Mesenchymal stem cell (in vitro differentiated cells and primary cell): ENCODE measurements around the gene APOL1.

ENCODE experiments used
- DNase-seq: peaks from one replicate; pipeline ENCODE4 v3.0.0-alpha.2; 2013
- H2AFZ ChIP-seq: one replicate; pipeline ENCODE4 v1.6.1; 2013; ENCODE audit warnings: low read depth, mild to moderate bottlenecking, control low read depth, inconsistent platforms, low read length, moderate library complexity
- H2AK5ac ChIP-seq: 2 replicates; pipeline ENCODE4 v1.6.1; 2013; ENCODE audit warnings: low read length, moderate library complexity, mild to moderate bottlenecking, inconsistent platforms; ENCODE audit not compliant: severe bottlenecking
- H2BK120ac ChIP-seq: one replicate; pipeline ENCODE4 v1.6.1; 2013; ENCODE audit warnings: low read depth, mild to moderate bottlenecking, inconsistent platforms, low read length, moderate library complexity
- H2BK12ac ChIP-seq, 2 experiments: one replicate each; pipeline ENCODE4 v1.6.1; 2013; ENCODE audit warnings: inconsistent platforms in 2 of 2, low read length in 2 of 2, mild to moderate bottlenecking in 2 of 2, moderate library complexity in 2 of 2, control low read depth in 1 of 2
- H2BK15ac ChIP-seq: one replicate; pipeline ENCODE4 v1.6.1; 2013; ENCODE audit warnings: mild to moderate bottlenecking, low read depth, inconsistent platforms; ENCODE audit not compliant: poor library complexity, severe bottlenecking
- H2BK5ac ChIP-seq: 2 replicates; pipeline ENCODE4 v1.6.1; 2013; ENCODE audit warnings: low read depth, mild to moderate bottlenecking, low read length, control low read depth, inconsistent platforms; ENCODE audit not compliant: poor library complexity, severe bottlenecking
- H3K14ac ChIP-seq, 2 experiments: one replicate each; pipeline ENCODE4 v1.6.1; 2013; ENCODE audit warnings: inconsistent platforms in 2 of 2, low read length in 2 of 2, control low read depth in 1 of 2, mild to moderate bottlenecking in 1 of 2, moderate library complexity in 1 of 2
- H3K18ac ChIP-seq, 2 experiments: one replicate each; pipeline ENCODE4 v1.6.1; 2013; ENCODE audit warnings: inconsistent platforms in 2 of 2, low read length in 2 of 2, control low read depth in 1 of 2, low read depth in 1 of 2, mild to moderate bottlenecking in 1 of 2
- H3K23ac ChIP-seq, 2 experiments: one replicate each; pipeline ENCODE4 v1.6.1; 2013; ENCODE audit warnings: inconsistent platforms in 2 of 2, low read length in 2 of 2, mild to moderate bottlenecking in 2 of 2, moderate library complexity in 2 of 2, control low read depth in 1 of 2
- H3K27ac ChIP-seq: 2 replicates; pipeline ENCODE4 v1.5.1; 2013; ENCODE audit warnings: mild to moderate bottlenecking, moderate library complexity, low read length, control low read depth, inconsistent platforms; ENCODE audit not compliant: poor library complexity, severe bottlenecking
- H3K27me3 ChIP-seq, 2 experiments: 2 replicates each; pipeline versions ENCODE4 v1.6.1 to v1.7.0; 2013; ENCODE audit warnings: low read length in 2 of 2, mild to moderate bottlenecking in 2 of 2, moderate library complexity in 2 of 2, control low read depth in 1 of 2, inconsistent platforms in 1 of 2; ENCODE audit not compliant: control insufficient read depth in 1 of 2, insufficient read depth in 1 of 2
- H3K36me3 ChIP-seq, 2 experiments: 2 replicates each; pipeline versions ENCODE4 v1.6.1 to v1.7.0; 2013; ENCODE audit warnings: low read length in 2 of 2, control low read depth in 1 of 2, inconsistent platforms in 1 of 2, low read depth in 1 of 2, mild to moderate bottlenecking in 1 of 2; ENCODE audit not compliant: insufficient read depth in 2 of 2, control insufficient read depth in 1 of 2
- H3K4ac ChIP-seq, 2 experiments: one replicate each; pipeline ENCODE4 v1.6.1; 2013; ENCODE audit warnings: inconsistent platforms in 2 of 2, low read length in 2 of 2, mild to moderate bottlenecking in 2 of 2, moderate library complexity in 2 of 2, control low read depth in 1 of 2, low read depth in 1 of 2
- H3K4me1 ChIP-seq: 2 replicates; pipeline ENCODE4 v1.6.1; 2013; ENCODE audit warnings: low read depth, low read length, control low read depth; ENCODE audit not compliant: control insufficient read depth, insufficient read depth
- H3K4me2 ChIP-seq: 2 replicates; pipeline ENCODE4 v1.6.1; 2013; ENCODE audit warnings: low read length, mild to moderate bottlenecking, inconsistent platforms; ENCODE audit not compliant: poor library complexity, severe bottlenecking
- H3K4me3 ChIP-seq, 2 experiments: 2 replicates each; pipeline versions ENCODE4 v1.5.1 to v1.7.0; 2013; ENCODE audit warnings: low read length in 2 of 2, mild to moderate bottlenecking in 2 of 2, control low read depth in 1 of 2, low read depth in 1 of 2; ENCODE audit not compliant: insufficient read depth in 1 of 2
- H3K79me1 ChIP-seq: replicated peaks from 2 replicates; pipeline ENCODE4 v1.6.1; 2013; ENCODE audit warnings: mild to moderate bottlenecking, control low read depth, low read length, inconsistent platforms; ENCODE audit not compliant: poor library complexity, severe bottlenecking
- H3K9ac ChIP-seq: 2 replicates; pipeline ENCODE4 v1.7.0; 2013; ENCODE audit warnings: mild to moderate bottlenecking, low read length, moderate library complexity
- H3K9me3 ChIP-seq: 2 replicates; pipeline ENCODE4 v1.7.0; 2013; ENCODE audit warnings: mild to moderate bottlenecking, low read length; ENCODE audit not compliant: control insufficient read depth
- H4K8ac ChIP-seq: one replicate; pipeline ENCODE4 v1.6.1; 2013; ENCODE audit warnings: inconsistent platforms, mild to moderate bottlenecking, low read length, moderate library complexity
- H4K91ac ChIP-seq: one replicate; pipeline ENCODE4 v1.6.1; 2013; ENCODE audit warnings: mild to moderate bottlenecking, low read length, inconsistent platforms
- WGBS: methylation state at CpG from one replicate; pipeline ENCODE4 v1.1.7; 2013; ENCODE audit warnings: mixed read lengths; 5-methylcytosine and 5-hydroxymethylcytosine counted together

Gene APOL1

GRCh38 chr22:36225333-36225922 is 27.5 kb upstream of the APOL1 start:
- Histone ChIP-seq H3K14ac (no peak overlapping the region), H3K79me1 (peaks cover under 1% of the 10 kb centered on the region), H2BK12ac (no peak overlapping the region), H2BK5ac (no peak overlapping the region), H3K4me1 (peaks cover 3% of the 10 kb centered on the region), H3K23ac (no peak overlapping the region), H4K91ac (no peak overlapping the region), H3K4me3 (no peak overlapping the region), H3K36me3 (peaks cover 38 to 42% of the 10 kb centered on the region in 2 experiments), H2AFZ (no peak overlapping the region), H3K9ac (no peak overlapping the region), H3K18ac (no peak overlapping the region), H3K9me3 (no peaks in the 10 kb centered on the region), H4K8ac (no peak overlapping the region), H3K4ac (no peak overlapping the region), H3K27ac (no peak overlapping the region), H2AK5ac (no peak overlapping the region), H2BK120ac (no peak overlapping the region), H3K27me3 (peaks cover 0 to 3% of the 10 kb centered on the region in 2 experiments), H3K4me2 (no peak overlapping the region), H2BK15ac (no peak overlapping the region)
- 93% methylated on average over 8 of the region's 9 CpGs for WGBS
- no peak for DNase-seq

DNA sequence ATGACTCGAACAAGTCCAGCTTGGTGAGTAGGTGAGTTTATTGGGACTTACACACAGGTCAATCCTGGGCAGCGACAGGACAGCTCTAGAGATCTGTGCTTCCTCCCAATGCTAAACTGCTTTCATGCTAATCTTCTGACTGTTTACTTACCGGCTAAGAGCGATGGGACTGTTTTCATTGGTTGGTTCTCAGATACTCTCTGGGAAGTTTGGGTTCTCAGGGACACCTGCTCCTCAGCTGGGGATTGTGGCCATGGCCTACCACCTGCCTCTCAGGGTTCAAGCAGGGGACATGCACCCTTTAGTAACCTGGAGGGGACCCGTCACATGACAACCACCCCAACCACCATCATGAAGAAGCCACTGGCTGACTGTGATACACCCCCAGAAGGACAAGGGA is 26.7 kb upstream of the APOL1 start:
- DNase-seq, result no peak
- Histone ChIP-seq H3K27me3 (peaks cover 0 to 3% of the 10 kb centered on the region in 2 experiments), H2BK15ac (no peak overlapping the region), H3K4ac (no peak overlapping the region), H3K14ac (no peak overlapping the region), H2AK5ac (no peak overlapping the region), H3K79me1 (peaks cover 3% of the 10 kb centered on the region), H2BK12ac (no peak overlapping the region), H2BK120ac (no peak overlapping the region), H3K9ac (no peak overlapping the region), H4K91ac (no peak overlapping the region), H3K23ac (no peak overlapping the region), H3K4me2 (no peak overlapping the region), H2AFZ (no peak overlapping the region), H2BK5ac (no peak overlapping the region), H3K18ac (no peak overlapping the region), H3K4me3 (no peak overlapping the region), H4K8ac (no peak overlapping the region), H3K4me1 (peaks cover 3% of the 10 kb centered on the region), H3K36me3 (peaks cover 44 to 50% of the 10 kb centered on the region in 2 experiments), H3K27ac (no peak overlapping the region), H3K9me3 (no peaks in the 10 kb centered on the region)
- 96% methylated on average over 5 of the region's 5 CpGs for WGBS

- 97% methylated on average over 9 of the region's 9 CpGs for WGBS
- no peak overlapping the region for H3K4me2 ChIP-seq
- no peak overlapping the region for H3K4me3 ChIP-seq
These were observed 25.5 kb upstream of the APOL1 start for GRCh38 chr22:36227396-36227795.

DNA sequence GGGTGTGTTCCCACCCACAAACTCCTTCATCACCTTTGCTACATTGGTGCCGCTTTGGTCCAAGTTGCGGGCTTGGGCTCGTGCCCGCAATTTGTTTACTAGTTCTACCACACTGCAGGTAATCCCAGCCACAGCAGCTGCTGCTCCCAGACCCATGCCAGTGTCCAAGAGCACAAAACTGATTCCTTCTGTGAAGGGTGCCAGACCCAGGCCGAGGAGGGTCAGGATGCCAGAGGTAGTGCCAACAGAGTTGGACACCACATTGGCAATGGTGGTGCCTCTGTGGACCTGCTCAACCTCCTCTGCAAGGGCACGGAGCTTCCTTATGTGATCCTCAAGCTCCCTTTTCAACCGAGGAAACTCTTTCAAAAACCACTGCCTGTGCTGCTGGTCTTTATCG is 25.1 kb upstream of the APOL1 start:
- H4K91ac ChIP-seq, result no peak overlapping the region
- no peak overlapping the region for H3K27ac ChIP-seq
- DNase-seq, result no peak
- no peaks in the 10 kb centered on the region for H3K9me3 ChIP-seq
- no peak overlapping the region for H3K14ac ChIP-seq
- no peak overlapping the region for H2BK120ac ChIP-seq
- H2BK12ac ChIP-seq, result no peak overlapping the region
- H2AFZ ChIP-seq, result no peak overlapping the region
- H3K4me1 ChIP-seq, result peaks cover 4% of the 10 kb centered on the region
- no peak overlapping the region for H3K23ac ChIP-seq
- no peak overlapping the region for H2BK5ac ChIP-seq
- peaks cover 53 to 66% of the 10 kb centered on the region in 2 experiments for H3K36me3 ChIP-seq
- no peak overlapping the region for H3K4me2 ChIP-seq
- H3K18ac ChIP-seq, result no peak overlapping the region
- no peak overlapping the region for H4K8ac ChIP-seq
- H3K4ac ChIP-seq, result no peak overlapping the region
- no peak overlapping the region for H2BK15ac ChIP-seq
- no peak overlapping the region for H3K9ac ChIP-seq
- peaks cover 0 to 3% of the 10 kb centered on the region in 2 experiments for H3K27me3 ChIP-seq
- peaks cover 12% of the 10 kb centered on the region for H3K79me1 ChIP-seq
- H3K4me3 ChIP-seq, result no peak overlapping the region
- no peak overlapping the region for H2AK5ac ChIP-seq
- WGBS, result 99% methylated on average over 8 of the region's 8 CpGs

More at GRCh38 chr22:36227396-36227795, 25.5 kb upstream of the APOL1 start:
- no peaks in the 10 kb centered on the region for H3K9me3 ChIP-seq
- H2BK5ac ChIP-seq, result no peak overlapping the region
- no peak overlapping the region for H3K23ac ChIP-seq
- H3K79me1 ChIP-seq, result peaks cover 9% of the 10 kb centered on the region
- peaks cover 3% of the 10 kb centered on the region for H3K4me1 ChIP-seq
- no peak overlapping the region for H3K9ac ChIP-seq
- H2BK15ac ChIP-seq, result no peak overlapping the region
- no peak overlapping the region for H3K14ac ChIP-seq
- no peak for DNase-seq
- peaks cover 0 to 3% of the 10 kb centered on the region in 2 experiments for H3K27me3 ChIP-seq
- no peak overlapping the region for H3K4ac ChIP-seq
- H3K36me3 ChIP-seq, result peaks cover 49 to 62% of the 10 kb centered on the region in 2 experiments
- H2BK120ac ChIP-seq, result no peak overlapping the region
- H3K18ac ChIP-seq, result no peak overlapping the region
- no peak overlapping the region for H4K91ac ChIP-seq
- H3K27ac ChIP-seq, result no peak overlapping the region
- H2BK12ac ChIP-seq, result no peak overlapping the region
- H4K8ac ChIP-seq, result no peak overlapping the region
- H2AFZ ChIP-seq, result no peak overlapping the region
- no peak overlapping the region for H2AK5ac ChIP-seq
